Placental pericyte (primary cell): Measurements from ENCODE around the gene PCDH20. TPM values are rescaled to one million over a fixed set of nuclear protein-coding genes. Genes with fewer than 3 reads are reported as not detected.

Experiments used
- total RNA-seq: library from RNA; depleted of rRNA; stranded (reverse); fragments of >200 nt; gene quantifications from 2 replicates; pipeline ENCODE4 v1.2.3, GENCODE V29; 2012

The PCDH20 gene, protein sequence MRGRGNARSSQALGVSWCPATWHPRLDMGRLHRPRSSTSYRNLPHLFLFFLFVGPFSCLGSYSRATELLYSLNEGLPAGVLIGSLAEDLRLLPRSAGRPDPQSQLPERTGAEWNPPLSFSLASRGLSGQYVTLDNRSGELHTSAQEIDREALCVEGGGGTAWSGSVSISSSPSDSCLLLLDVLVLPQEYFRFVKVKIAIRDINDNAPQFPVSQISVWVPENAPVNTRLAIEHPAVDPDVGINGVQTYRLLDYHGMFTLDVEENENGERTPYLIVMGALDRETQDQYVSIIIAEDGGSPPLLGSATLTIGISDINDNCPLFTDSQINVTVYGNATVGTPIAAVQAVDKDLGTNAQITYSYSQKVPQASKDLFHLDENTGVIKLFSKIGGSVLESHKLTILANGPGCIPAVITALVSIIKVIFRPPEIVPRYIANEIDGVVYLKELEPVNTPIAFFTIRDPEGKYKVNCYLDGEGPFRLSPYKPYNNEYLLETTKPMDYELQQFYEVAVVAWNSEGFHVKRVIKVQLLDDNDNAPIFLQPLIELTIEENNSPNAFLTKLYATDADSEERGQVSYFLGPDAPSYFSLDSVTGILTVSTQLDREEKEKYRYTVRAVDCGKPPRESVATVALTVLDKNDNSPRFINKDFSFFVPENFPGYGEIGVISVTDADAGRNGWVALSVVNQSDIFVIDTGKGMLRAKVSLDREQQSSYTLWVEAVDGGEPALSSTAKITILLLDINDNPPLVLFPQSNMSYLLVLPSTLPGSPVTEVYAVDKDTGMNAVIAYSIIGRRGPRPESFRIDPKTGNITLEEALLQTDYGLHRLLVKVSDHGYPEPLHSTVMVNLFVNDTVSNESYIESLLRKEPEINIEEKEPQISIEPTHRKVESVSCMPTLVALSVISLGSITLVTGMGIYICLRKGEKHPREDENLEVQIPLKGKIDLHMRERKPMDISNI
- 0.14 TPM in 1 of 2 replicates, not detected in the other for total RNA-seq

DNA sequence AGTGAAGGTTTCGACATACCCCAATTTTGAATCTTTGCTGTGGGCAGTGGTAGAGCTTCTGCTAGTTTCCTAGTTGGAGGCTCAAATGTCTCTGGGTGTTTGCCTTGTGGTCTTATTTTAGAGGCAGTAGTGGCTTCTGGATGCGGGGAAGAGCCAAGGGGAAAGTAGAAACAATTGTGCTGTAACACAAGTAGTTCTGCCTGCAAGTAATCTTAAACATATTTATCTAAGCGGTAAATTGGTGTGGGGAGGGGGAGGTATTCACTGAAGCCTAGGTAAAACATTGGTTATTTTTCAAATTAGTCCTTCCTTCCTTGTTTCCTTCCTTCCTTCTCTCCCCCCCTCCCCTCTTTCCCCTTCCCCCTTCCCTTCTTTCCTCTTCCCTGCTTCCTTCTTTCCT lies at the start of gene PCDH20:
Gene PCDH20 (minus strand): TSS at position 101 of the 400 bp plus-strand sequence. CDS start 691 bp downstream, outside the sequence.

